ENCODE measurements around the gene PRRG1. TPM values are rescaled to one million over a fixed set of nuclear protein-coding genes. Genes with fewer than 3 reads are reported as not detected.

The PRRG1 gene
- polyA plus RNA-seq, 1 of the 3 experiments (the other 2 are of a cell fraction): 3.0 TPM

GRCh38 chrX:37437160-37437559, 88.0 kb downstream of the PRRG1 start:
- Histone ChIP-seq H3K27me3 (ENCODE audit: insufficient read depth) (no peaks in the 10 kb centered on the region), H3K4me1 (ENCODE audit: control insufficient read depth in 1 of 2, insufficient read depth in 2 of 2, low read depth in 1 of 2, low read length in 1 of 2) (no peaks in the 10 kb centered on the region), H3K9ac (no peak overlapping the region), H3K36me3 (replicated peaks in 1 of 2; ENCODE audit: control insufficient read depth in 1 of 2, insufficient read depth in 2 of 2, low read length in 1 of 2) (no peaks in the 10 kb centered on the region), H2AFZ (ENCODE audit: low read depth) (no peak overlapping the region), H3K79me2 (ENCODE audit: insufficient read depth) (no peaks in the 10 kb centered on the region), H3K4me3 (ENCODE audit: low read depth in 2 of 2, low read length in 1 of 2) (no peak overlapping the region), H3K9me2 (no peaks in the 10 kb centered on the region), H3K9me3 (no peaks in the 10 kb centered on the region), H4K20me1 (ENCODE audit: insufficient read depth) (no peaks in the 10 kb centered on the region), H3K27ac (ENCODE audit: low read depth in 2 of 2, low read length in 1 of 2) (no peak overlapping the region), H3F3A (replicated peaks; ENCODE audit: insufficient read depth) (no peaks in the 10 kb centered on the region), H3K4me2 (no peak overlapping the region)
- no peak for TF ChIP-seq RCOR1 (IDR thresholded peaks at IDR 0.05; ENCODE audit: low read length)
- no peak for TF ChIP-seq ELF1 (IDR thresholded peaks at IDR 0.05)
- no peak for TF ChIP-seq MXI1 (IDR thresholded peaks at IDR 0.05; ENCODE audit: low read depth, low read length)
- ChIA-PET POLR2A (no interaction called here), CTCF (no interaction called here)
- WGBS (ENCODE audit: low lambda C conversion rate): 14% methylated on average over 1 of the region's 1 CpG
- DNase-seq: no peak

GRCh38 chrX:37441377-37441776, 92.2 kb downstream of the PRRG1 start:
- ChIA-PET POLR2A (no interaction called here), CTCF (no interaction called here)
- Histone ChIP-seq H3K9me3 (no peaks in the 10 kb centered on the region), H3K36me3 (replicated peaks in 1 of 2; ENCODE audit: control insufficient read depth in 1 of 2, insufficient read depth in 2 of 2, low read length in 1 of 2) (no peaks in the 10 kb centered on the region), H3K27ac (ENCODE audit: low read depth in 2 of 2, low read length in 1 of 2) (no peak overlapping the region), H3K9ac (no peak overlapping the region), H4K20me1 (ENCODE audit: insufficient read depth) (no peaks in the 10 kb centered on the region), H3K4me1 (ENCODE audit: control insufficient read depth in 1 of 2, insufficient read depth in 2 of 2, low read depth in 1 of 2, low read length in 1 of 2) (no peaks in the 10 kb centered on the region), H3K27me3 (ENCODE audit: insufficient read depth) (no peaks in the 10 kb centered on the region), H3K4me2 (no peak overlapping the region), H3F3A (replicated peaks; ENCODE audit: insufficient read depth) (no peaks in the 10 kb centered on the region), H3K9me2 (no peaks in the 10 kb centered on the region), H2AFZ (ENCODE audit: low read depth) (no peak overlapping the region), H3K4me3 (ENCODE audit: low read depth in 2 of 2, low read length in 1 of 2) (no peak overlapping the region), H3K79me2 (ENCODE audit: insufficient read depth) (no peaks in the 10 kb centered on the region)
- TF ChIP-seq FOSL2 (IDR thresholded peaks at IDR 0.05; ENCODE audit: borderline replicate concordance, low read depth) (no peak), TEAD4 (IDR thresholded peaks at IDR 0.05; ENCODE audit: borderline replicate concordance, insufficient read depth) (no peak), MEF2A (IDR thresholded peaks at IDR 0.05; ENCODE audit: borderline replicate concordance, low read depth) (no peak)
- 43% methylated on average over 16 of the region's 16 CpGs for WGBS (ENCODE audit: low lambda C conversion rate)
- no peak for DNase-seq

- no peaks in the 10 kb centered on the region for H3K79me2 ChIP-seq (ENCODE audit: insufficient read depth)
- H3K4me3 ChIP-seq (ENCODE audit: low read depth in 2 of 2, low read length in 1 of 2): no peak overlapping the region
- no peak overlapping the region for H3K27ac ChIP-seq (ENCODE audit: low read depth in 2 of 2, low read length in 1 of 2)
- no peak overlapping the region for H3K4me2 ChIP-seq
- ChIA-PET POLR2A (no interaction called here), CTCF (interaction anchor here (1.1 to 1.4 kb wide), 2 partner anchors 10 to 12 kb away, joined by 3 read pairs; no protein-coding TSS in a partner anchor)
- no peaks in the 10 kb centered on the region for H3F3A ChIP-seq (replicated peaks; ENCODE audit: insufficient read depth)
- no peaks in the 10 kb centered on the region for H3K36me3 ChIP-seq (replicated peaks in 1 of 2; ENCODE audit: control insufficient read depth in 1 of 2, insufficient read depth in 2 of 2, low read length in 1 of 2)
- no peaks in the 10 kb centered on the region for H3K27me3 ChIP-seq (ENCODE audit: insufficient read depth)
- no peak for TF ChIP-seq YY1 (IDR thresholded peaks at IDR 0.05; ENCODE audit: low read depth)
- no peak for TF ChIP-seq USF2 (IDR thresholded peaks at IDR 0.05; ENCODE audit: borderline replicate concordance, low read depth, low read length)
- TF ChIP-seq SIN3A (IDR thresholded peaks at IDR 0.05; ENCODE audit: borderline replicate concordance, low read depth, low read length): no peak
- TF ChIP-seq MXI1 (IDR thresholded peaks at IDR 0.05; ENCODE audit: low read depth, low read length): no peak
- TF ChIP-seq RXRA (IDR thresholded peaks at IDR 0.05; ENCODE audit: borderline replicate concordance, low read depth): no peak
- no peak for TF ChIP-seq MEF2A (IDR thresholded peaks at IDR 0.05; ENCODE audit: borderline replicate concordance, low read depth)
- no peak for TF ChIP-seq NRF1 (IDR thresholded peaks at IDR 0.05; ENCODE audit: low read depth, low read length)
- no peak for TF ChIP-seq JUND (IDR thresholded peaks at IDR 0.05)
- no peak for TF ChIP-seq TCF12 (IDR thresholded peaks at IDR 0.05)
- TF ChIP-seq RFX5 (IDR thresholded peaks at IDR 0.05; ENCODE audit: low read length): no peak
- H3K9me3 ChIP-seq: no peaks in the 10 kb centered on the region
- H2AFZ ChIP-seq (ENCODE audit: low read depth): no peak overlapping the region
- H3K9me2 ChIP-seq: no peaks in the 10 kb centered on the region
- 14% methylated on average over 1 of the region's 1 CpG for WGBS (ENCODE audit: low lambda C conversion rate)
- H4K20me1 ChIP-seq (ENCODE audit: insufficient read depth): no peaks in the 10 kb centered on the region
- no peaks in the 10 kb centered on the region for H3K4me1 ChIP-seq (ENCODE audit: control insufficient read depth in 1 of 2, insufficient read depth in 2 of 2, low read depth in 1 of 2, low read length in 1 of 2)
- H3K9ac ChIP-seq: no peak overlapping the region
- DNase-seq: no peak
These were observed 96.0 kb downstream of the PRRG1 start for GRCh38 chrX:37445182-37445581.
